Brain pericyte (primary cell): Measurements from ENCODE around the gene MAPK8.

Experiments used
- DNase-seq: peaks from one replicate; pipeline ENCODE4 v3.0.0-alpha.2; 2012; ENCODE audit warnings: low read depth, low spot score

Gene MAPK8

GRCh38 chr10:48460182-48460581, 153.7 kb downstream of the MAPK8 start:
- DNase-seq = no peak

- DNase-seq = no peak
Measured at GRCh38 chr10:48461623-48462481, 155.4 kb downstream of the MAPK8 start.

GRCh38 chr10:48462482-48463020, 156.1 kb downstream of the MAPK8 start:
- no peak for DNase-seq

- DNase-seq = no peak
Measured at GRCh38 chr10:48463318-48464003, 157.0 kb downstream of the MAPK8 start.

DNA sequence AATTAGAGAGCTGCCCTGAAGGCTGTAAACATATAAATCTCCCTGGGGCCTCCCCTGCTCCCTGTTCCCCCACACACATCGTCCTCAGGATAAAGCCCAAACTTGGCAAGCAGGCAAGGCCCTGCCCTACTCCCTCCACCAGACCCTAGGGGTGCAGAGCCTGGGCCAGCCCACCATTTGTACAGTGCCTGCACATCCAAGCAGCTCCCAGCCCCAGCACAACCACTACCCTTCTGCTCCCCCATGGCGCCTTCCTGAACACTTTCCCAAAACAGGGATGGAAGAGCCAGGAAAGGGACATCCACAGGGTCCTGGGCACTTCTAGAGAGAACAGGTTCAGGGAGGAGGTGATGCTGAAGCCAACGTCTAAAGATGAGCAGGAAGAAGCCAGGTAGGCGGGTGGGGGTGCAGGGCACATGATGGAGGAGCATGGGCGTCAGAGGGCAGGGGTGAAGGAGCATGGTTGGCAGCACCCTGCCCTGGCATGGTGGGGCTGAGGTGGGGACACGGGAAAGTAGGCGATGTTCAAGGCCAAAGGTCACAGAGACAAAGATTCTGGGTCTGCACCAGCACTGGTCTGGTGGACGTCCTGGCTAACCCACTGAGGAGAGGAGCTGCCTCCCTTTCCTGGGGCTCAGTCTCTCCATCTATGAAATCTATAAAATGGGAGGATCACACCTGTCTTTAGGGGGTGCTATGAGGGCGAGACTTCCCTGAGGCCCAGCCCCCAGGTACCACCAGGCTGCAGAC, 157.8 kb downstream of the MAPK8 start:
- DNase-seq = no peak

DNA sequence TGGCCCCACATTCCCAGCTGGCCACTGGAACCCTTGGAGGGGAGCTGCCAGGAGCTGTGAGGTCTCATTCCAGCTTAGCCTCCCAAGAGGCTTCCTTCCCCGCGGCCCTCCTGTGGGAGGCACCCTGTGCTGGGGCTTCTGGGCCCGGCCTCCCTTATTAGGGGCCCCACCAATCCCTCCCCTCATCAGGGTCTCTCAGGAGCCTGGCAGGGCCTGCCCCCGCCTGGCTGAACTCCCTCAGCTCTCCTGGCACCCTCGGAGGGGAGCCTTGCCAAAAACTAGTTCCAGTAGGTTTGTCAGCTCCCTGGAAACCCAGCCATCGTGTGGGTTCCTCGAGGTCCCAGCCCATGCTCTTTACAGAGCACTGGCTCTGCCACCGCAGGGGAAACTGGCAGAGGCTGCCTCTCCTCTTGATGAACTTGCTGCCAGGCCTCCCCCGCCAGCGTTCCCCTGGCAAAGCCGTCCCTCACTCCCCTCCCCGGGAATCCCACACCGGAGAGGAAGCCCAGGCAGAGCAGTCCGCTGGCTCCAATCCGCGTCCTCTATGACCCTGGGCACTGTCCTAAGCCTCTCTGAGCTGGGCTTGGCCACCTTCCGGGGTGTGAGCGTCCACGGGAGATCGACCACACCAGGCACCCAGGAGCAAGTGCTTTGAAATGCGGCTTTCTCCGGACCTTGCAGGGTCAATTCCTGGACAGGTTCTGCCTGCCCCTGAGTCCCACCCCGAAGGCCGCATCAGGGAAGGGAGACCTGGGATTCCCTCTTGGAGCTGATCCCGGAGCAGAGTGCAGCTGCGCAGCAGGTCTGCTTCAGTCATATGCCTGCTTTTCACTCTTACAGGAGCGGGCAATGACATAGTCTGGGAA, 158.6 kb downstream of the MAPK8 start:
- no peak for DNase-seq

DNA sequence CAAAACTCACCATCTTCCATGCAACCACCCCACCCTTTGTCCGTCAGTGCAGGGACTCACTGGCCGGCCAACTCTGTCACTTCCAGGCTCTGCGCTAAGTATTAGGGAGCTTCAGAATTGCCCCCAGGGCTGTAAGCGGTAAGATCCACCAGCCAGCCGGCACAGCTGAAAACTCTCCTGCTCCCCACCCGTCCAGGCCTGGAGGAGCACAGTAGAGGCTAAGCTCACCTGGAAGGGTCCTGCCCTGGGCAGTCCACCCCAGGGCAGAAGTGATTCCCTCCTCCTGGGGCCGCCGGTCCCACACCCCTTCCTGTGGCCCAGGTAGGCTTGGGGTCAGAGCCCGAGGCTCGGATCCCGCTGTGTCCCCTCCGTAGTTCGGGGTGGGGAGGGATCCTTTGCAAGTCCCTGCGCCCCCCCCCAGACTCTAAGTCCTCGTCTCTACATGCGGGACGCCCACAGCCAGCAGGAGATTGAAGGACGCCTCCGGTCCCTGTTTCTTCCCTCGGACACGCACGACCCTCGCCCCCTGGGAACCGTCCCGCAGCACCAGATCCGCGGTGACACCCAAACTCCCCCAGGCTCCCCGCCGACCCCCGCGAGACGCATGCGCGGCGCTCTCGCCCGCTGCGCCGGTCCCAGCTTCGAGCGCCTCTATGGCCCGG, 159.5 kb downstream of the MAPK8 start:
- no peak for DNase-seq

DNA sequence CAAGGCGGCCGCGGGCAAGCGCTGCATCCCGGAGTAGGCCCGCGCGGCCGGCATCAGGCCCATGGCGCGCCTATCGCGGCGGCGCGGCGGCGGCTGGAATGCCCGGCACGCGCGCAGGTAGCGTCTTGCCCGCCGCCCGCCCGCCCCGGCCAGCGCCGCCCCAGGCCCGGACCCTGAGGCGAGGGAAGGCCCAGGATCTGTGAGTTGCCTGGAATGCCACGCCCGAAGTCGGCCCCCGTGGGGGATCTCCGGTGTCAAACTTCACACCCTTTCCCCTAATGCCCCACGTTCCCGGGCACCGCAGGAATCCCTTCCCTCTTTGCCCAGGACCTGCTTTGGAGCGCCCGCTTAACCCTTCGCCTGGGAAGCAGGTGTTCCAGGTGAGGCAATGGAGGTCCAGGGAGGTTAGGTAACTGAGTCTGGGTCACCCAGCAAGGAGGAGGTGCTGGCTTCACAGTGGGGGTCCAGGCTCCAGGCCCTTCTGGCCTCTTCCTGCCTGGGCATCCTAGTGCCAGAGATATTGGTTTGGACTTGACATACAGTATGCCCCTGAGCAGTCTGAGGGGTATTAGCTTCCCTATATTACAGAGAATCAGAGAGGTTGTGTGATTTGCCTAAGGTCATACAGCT, 160.2 kb downstream of the MAPK8 start:
- DNase-seq = no peak

GRCh38 chr10:48467669-48468068, 161.2 kb downstream of the MAPK8 start:
- no peak for DNase-seq

DNA sequence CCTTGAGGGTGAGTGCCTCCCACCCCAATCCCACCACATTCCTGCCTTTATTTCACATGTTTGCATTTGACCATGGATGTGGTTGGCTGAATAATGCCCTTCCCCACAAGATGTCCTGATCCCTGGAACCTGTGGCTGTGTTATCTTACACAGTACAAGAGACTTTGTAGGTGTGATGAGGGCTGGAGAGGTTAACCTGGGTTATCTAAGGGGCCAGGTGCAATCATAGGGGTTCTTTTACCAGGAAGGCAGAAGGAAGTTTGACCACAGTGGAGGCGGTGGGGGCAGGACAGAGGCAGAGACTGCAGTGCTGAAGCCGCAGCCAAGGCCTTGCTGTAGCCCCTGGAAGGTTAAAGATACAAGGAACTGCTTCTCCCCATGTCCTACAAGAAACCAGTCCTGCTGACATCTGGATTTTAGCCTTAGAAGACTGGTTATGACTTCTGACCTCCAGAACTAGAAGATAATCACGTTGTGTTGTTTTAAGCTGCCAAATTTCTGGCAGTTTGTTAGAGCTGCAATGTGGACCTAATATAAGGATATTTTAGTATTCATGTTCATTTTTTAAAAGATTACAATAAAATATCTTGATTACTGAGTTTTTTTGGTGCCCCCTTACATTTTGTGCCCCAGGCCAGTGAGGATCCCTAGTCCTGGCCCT, 161.8 kb downstream of the MAPK8 start:
- no peak for DNase-seq

DNA sequence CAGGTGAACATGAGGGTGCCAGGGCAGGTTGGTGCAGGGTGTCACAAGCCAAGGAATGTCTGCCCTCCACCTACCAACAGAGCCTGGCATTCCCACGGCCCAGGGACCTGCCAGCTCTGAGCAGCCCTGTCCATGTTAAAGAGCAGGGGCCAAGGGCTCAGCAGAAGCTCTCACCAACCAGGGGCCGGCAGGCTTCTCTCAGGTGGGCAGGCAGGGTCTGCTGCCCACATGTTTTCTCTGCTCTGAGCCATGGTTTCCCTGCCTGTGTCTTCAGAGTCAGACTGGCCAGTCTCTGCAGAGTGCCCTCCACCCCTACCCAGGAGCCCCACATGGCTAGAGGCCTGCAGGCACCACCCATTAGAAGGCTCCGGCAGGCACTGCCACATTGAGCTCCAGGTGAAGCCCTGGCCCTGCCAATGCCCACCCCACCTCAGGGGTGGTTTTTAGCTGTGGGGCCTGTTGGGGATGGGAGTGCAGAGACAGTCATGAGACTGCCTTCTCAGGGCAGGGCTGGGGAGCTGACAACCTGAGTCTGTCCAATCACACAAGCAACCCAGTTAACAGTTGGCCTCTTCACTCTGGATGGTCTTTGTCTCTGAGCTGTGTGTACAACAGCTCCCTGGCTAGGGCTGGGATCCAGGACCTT, 162.5 kb downstream of the MAPK8 start:
- DNase-seq = no peak

DNA sequence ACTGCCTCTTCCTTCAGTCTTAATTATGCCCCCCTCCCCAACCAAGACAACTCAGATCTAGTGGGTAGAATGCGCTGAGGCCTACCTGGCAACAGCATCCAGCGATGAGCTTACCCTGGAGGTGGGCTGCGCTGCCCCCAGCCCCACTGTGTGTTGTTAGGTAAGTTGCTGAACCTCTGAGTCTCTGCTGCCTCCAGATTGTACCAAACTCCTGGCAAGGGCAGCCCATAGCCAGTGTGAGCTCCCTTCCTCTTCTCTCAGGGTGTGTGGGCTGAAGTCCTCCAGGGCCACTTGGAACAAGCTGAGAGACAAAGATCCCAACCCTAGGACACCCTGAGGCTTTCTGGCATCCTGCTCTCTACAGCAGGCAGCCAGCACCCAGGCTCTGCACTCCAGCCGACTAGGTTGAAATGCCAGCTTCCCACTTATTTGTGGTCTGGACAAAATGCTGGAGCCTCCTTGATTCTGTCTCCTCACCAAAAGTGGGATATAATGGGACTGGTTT, 163.1 kb downstream of the MAPK8 start:
- no peak for DNase-seq

DNA sequence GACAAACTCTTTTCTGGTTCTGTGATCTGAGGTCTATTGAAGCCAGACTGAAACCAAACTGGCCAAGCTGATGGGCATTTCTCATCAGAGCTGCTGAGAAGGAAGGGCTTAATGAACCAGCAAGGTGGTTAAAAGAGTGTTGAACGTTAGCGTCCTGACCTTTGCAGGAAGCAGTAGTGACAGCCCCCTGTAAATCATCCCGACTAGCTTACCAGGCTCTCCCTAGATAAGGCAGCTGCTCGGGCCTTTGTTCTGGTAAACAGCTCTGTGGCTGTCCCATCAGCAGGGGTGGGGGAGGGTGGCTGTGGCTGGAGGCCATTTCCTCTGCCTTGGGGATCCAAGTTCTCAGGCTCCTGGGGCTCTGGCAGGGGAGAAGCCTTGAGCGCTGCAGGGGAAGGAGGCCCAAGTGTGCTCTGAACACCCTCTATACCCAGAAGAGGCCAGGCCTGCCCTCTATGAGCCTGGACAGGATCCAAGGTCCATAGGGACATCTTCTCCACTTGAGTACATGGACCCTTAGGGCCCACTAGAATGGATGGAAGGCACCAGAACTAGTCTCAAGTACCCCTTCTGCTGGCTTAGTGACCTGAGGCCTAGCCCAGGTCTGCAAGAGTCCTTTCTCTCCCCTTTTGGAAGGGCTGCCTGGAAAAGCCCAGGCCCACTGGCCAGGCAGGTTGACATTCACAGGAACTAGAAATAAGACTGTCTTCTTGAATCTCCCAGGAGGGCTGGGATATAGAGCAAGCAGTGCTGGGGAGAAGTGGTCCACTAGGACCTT, 163.8 kb downstream of the MAPK8 start:
- no peak for DNase-seq

DNA sequence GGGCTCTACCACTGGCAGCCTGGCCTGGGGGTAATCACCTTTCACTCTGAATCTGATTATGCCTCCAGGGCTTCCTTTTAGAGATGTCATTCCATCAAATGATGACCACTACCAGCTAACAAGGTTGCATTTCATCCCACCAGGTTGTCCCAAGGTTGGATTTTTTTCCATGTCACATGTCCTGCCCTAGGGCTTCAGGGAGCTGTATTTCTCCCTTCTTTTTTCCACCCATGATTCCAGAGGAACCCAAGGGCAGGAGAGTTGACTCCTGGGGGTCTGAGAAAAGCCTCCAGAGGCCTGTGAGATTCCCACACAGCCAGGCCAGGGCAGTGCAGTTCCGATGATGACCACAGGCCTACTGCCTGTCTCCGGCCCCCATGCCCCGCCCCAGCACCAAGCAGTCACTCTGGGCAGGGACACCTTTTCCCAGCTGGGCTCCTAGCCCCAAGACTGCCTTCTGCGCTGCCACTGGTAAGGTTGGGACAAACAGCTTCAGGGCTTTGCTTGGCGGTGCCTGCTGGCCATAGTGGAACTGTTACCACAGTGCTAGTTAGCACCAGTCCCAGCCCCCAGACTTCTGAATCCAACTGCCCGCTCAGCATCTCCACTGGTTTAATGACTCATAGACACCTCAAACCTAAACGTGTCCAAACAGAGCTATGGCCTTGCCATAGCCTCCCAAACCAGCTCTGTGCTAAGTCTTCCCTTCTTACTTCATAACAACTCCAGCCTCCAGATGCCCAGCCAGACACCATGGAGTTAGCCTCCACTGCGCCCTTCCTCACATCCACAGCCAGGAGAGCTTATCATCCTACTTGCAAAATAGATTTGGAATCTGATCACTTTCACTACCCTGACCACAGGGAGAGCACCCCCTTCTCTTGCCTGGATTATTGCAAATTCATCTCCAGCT, 164.7 kb downstream of the MAPK8 start:
- DNase-seq = no peak

GRCh38 chr10:48472501-48473069, 166.1 kb downstream of the MAPK8 start:
- DNase-seq = no peak

DNA sequence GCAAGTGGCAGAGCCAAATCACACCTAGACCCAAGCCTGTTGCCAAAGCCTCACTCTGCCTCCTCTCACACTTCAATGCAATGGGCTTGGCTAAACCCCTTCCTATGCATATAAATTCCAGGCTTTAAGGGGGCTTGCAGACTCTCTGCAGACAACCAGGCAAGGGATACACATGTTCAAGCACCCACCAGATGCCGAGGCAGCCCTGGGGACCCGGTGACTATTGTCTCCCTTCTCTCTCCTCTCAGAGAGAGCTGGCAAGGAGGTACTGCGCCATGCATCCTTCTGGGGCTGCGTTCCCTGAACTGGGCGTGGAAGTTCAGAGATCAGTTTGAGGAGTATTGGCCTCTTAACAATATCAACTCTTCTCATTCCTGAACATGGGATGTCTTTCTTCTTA, 167.2 kb downstream of the MAPK8 start:
- no peak for DNase-seq
